PC-9 (cell line): ENCODE measurements around the gene CACNA1D.

Experiments
- CTCF ChIP-seq: fragments of 200-600 bp; sonication (generic); conservative IDR thresholded peaks from 2 replicates; pipeline ENCODE4 v1.6.1; 2017; ENCODE audit warnings: mixed run types, antibody characterized with exemption, mild to moderate bottlenecking, moderate library complexity
- EZH2 ChIP-seq: fragments of 200-600 bp; sonication (generic); IDR thresholded peaks from 2 replicates; pipeline ENCODE4 v1.8.0; 2017; ENCODE audit warnings: antibody characterized with exemption, low read depth

- TF ChIP-seq CTCF (no peak), EZH2 (no peak)
Observed at GRCh38 chr3:53709256-53709655, 214.8 kb downstream of the CACNA1D start.
